T-cell (primary cell): ENCODE results near the gene RCE1. TPM values are rescaled to one million over a fixed set of nuclear protein-coding genes. Genes with fewer than 3 reads are reported as not detected.
A peak's percentile ranks its signal among the peaks of the same experiment; 100 is the strongest.
"Not testable (repeated sequence)": the region's sequence is repeated elsewhere in the genome, so short reads cannot be mapped to it uniquely, and the experiment has no call there.

Experiments
- ATAC-seq, 4 experiments: fragments of 200-7000 bp in 3 of 4; fragments of 150-1000 bp in 1 of 4; cut with Tn5 transposase; replicated peaks in 1 of 4; 1 replicate in 3 of 4; 2 replicates in 1 of 4; pipeline ENCODE4 v1.10.0; 2021; ENCODE audit warnings: moderate library complexity in 3 of 4, mild to moderate bottlenecking in 2 of 4, moderate number of reproducible peaks in 1 of 4
- CTCF ChIA-PET, 2 donors: fragments of 300-600 bp; sonication (Branson Sonifier 250); formaldehyde crosslinking; loops; one replicate each; lab custom pipeline; 2022; ENCODE audit warnings: antibody characterized with exemption in 2 of 2; lab: Charles Lee
- POLR2A ChIA-PET, 2 donors: fragments of 300-600 bp; sonication (Branson Sonifier 250); formaldehyde crosslinking; loops; one replicate each; lab custom pipeline; 2022; ENCODE audit warnings: antibody characterized with exemption in 2 of 2; lab: Charles Lee
- DNase-seq, 35 experiments: peaks; one replicate each; pipeline versions ENCODE4 v3.0.0 to v3.0.0-alpha.2; 2013 to 2023
- H3K27ac ChIP-seq: one replicate; pipeline ENCODE4 v1.5.1; 2013; ENCODE audit warnings: low read length
- H3K27me3 ChIP-seq, 2 experiments: replicated peaks in 1 of 2; 1 replicate in 1 of 2; 2 replicates in 1 of 2; pipeline versions ENCODE4 v1.6.1 to v1.7.0; 2013; ENCODE audit warnings: low read length in 1 of 2, mixed read lengths in 1 of 2; ENCODE audit not compliant: control insufficient read depth in 2 of 2, insufficient read depth in 2 of 2; ENCODE audit errors: extremely low read depth in 1 of 2
- H3K36me3 ChIP-seq, 2 donors: 1 replicate in 1 of 2; 2 replicates in 1 of 2; pipeline versions ENCODE4 v1.6.1 to v1.7.0; 2013; ENCODE audit warnings: low read length in 1 of 2; ENCODE audit not compliant: control insufficient read depth in 2 of 2, insufficient read depth in 1 of 2; ENCODE audit errors: extremely low read depth in 1 of 2
- H3K4me1 ChIP-seq, 2 experiments: 1 replicate in 1 of 2; 2 replicates in 1 of 2; pipeline versions ENCODE4 v1.6.1 to v1.7.0; 2013; ENCODE audit warnings: low read length in 2 of 2, mixed read lengths in 1 of 2; ENCODE audit not compliant: insufficient read depth in 2 of 2, control insufficient read depth in 1 of 2; ENCODE audit errors: extremely low read depth in 1 of 2
- H3K4me3 ChIP-seq, 2 donors: 1 replicate in 1 of 2; 2 replicates in 1 of 2; pipeline versions ENCODE4 v1.5.1 to v1.7.0; 2013; ENCODE audit warnings: mild to moderate bottlenecking in 2 of 2, low read length in 1 of 2, moderate library complexity in 1 of 2; ENCODE audit not compliant: control insufficient read depth in 1 of 2; ENCODE audit errors: extremely low read depth in 1 of 2
- H3K9me3 ChIP-seq: 2 replicates; pipeline ENCODE4 v1.7.0; 2013
- H3K27ac Mint-ChIP-seq, 2 donors: one replicate each; pipeline ENCODE4 v1.8.0; 2020 to 2021; ENCODE audit warnings: mild to moderate bottlenecking in 2 of 2, mixed read lengths in 2 of 2
- H3K27me3 Mint-ChIP-seq, 2 donors: one replicate each; pipeline ENCODE4 v1.8.0; 2021 to 2022; ENCODE audit warnings: mixed read lengths in 2 of 2
- H3K36me3 Mint-ChIP-seq: one replicate; pipeline ENCODE4 v1.8.0; 2021; ENCODE audit warnings: mixed read lengths
- H3K4me1 Mint-ChIP-seq, 3 donors: one replicate each; pipeline ENCODE4 v1.8.0; 2020 to 2022; ENCODE audit warnings: mixed read lengths in 3 of 3, mild to moderate bottlenecking in 1 of 3
- H3K4me3 Mint-ChIP-seq, 3 donors: one replicate each; pipeline ENCODE4 v1.8.0; 2020 to 2022; ENCODE audit warnings: mild to moderate bottlenecking in 3 of 3, mixed read lengths in 3 of 3, moderate library complexity in 3 of 3
- H3K9me3 Mint-ChIP-seq, 3 donors: one replicate each; pipeline ENCODE4 v1.8.0; 2020 to 2022; ENCODE audit warnings: mixed read lengths in 3 of 3
- WGBS: methylation state at CpG from one replicate; pipeline ENCODE4 v1.1.5; 2013; ENCODE audit warnings: missing lambda C conversion rate; ENCODE audit not compliant: insufficient coverage; 5-methylcytosine and 5-hydroxymethylcytosine counted together
- total RNA-seq, 35 experiments: library from RNA in 6 of 35; stranded (reverse) in 6 of 35; fragments of 120-200 nt in 1 of 35; gene quantifications; one replicate each; pipeline versions ENCODE4 v1.2.1 to v1.2.4 and lab custom pipeline; 2013 to 2026

RCE1 gene
- total RNA-seq (10 to 100 TPM; 27.2 to 42.9 (median 34.1) TPM), total RNA-seq (lab: John Stamatoyannopoulos, UW) (18.4 to 44.0 (median 26.3) reads per million in 29 experiments)
- 23.2 TPM for total RNA-seq (2013)

GRCh38 chr11:66842896-66843775 lies at the start of gene RCE1:
Gene RCE1 (plus strand): TSS chr11:66843441. CDS start chr11:66843456, 15 bp downstream.
- Histone ChIP-seq H3K4me3 (peak within 1 kb of the TSS; percentile 97 to 98), H3K9me3 (no peaks in the 10 kb centered on the region), H3K36me3 (peaks cover 7 to 32% of the 10 kb centered on the region in 2 donors), H3K27me3 (no peaks in the 10 kb centered on the region), H3K4me1 (peaks cover 22 to 48% of the 10 kb centered on the region in 2 experiments), H3K27ac (peak within 1 kb of the TSS; percentile 99)
- WGBS = under 1% methylated on average over 98 of the region's 98 CpGs
- POLR2A ChIA-PET = interaction anchor here in 1 of 2 donors (0.6 kb wide), 1 partner anchor 442 kb away, joined by 6 read pairs; no protein-coding TSS in a partner anchor
- Mint-ChIP-seq H3K27me3 (no peaks in the 10 kb centered on the region), H3K36me3 (peaks cover 10% of the 10 kb centered on the region), H3K27ac (peak within 1 kb of the TSS; percentile 84 to 93), H3K4me3 (peak within 1 kb of the TSS; percentile 86 to 98 (median 94)), H3K9me3 (no peaks in the 10 kb centered on the region), H3K4me1 (peaks cover 43 to 56% (median 51%) of the 10 kb centered on the region in 3 donors)
- CTCF ChIA-PET = interaction anchor here in 1 of 2 donors (0.6 to 1.4 kb wide), 3 partner anchors 165 to 260 kb away, joined by 3 to 6 read pairs (median 3); partner anchors contain the start of gene RBM4B
- DNase-seq (peak; percentile 83 to 97 (median 89)), ATAC-seq (peak; percentile 89 to 92 (median 90))

GRCh38 chr11:66799815-66800214 lies 43.4 kb upstream of the RCE1 start:
- not testable (repeated sequence) for H3K27me3 ChIP-seq, H3K4me1 ChIP-seq, H3K27ac ChIP-seq, H3K4me1 Mint-ChIP-seq, H3K27me3 Mint-ChIP-seq, ATAC-seq, H3K36me3 ChIP-seq, H3K9me3 Mint-ChIP-seq, DNase-seq, H3K4me3 ChIP-seq, H3K27ac Mint-ChIP-seq, H3K9me3 ChIP-seq, H3K4me3 Mint-ChIP-seq
- POLR2A ChIA-PET = interaction anchor here in 1 of 2 donors (0.6 kb wide), 1 partner anchor 48 kb away, joined by 5 read pairs; no protein-coding TSS in a partner anchor
- H3K36me3 Mint-ChIP-seq = peaks cover 15% of the 10 kb centered on the region
- CTCF ChIA-PET = interaction anchor here in 1 of 2 donors (0.6 kb wide), 1 partner anchor 275 kb away, joined by 6 read pairs; no protein-coding TSS in a partner anchor

- Mint-ChIP-seq H3K4me1 (peaks cover 0 to 4% (median 0%) of the 10 kb centered on the region in 3 donors), H3K4me3 (no peak overlapping the region), H3K9me3 (no peaks in the 10 kb centered on the region), H3K27ac (no peak overlapping the region), H3K36me3 (peaks cover 20% of the 10 kb centered on the region), H3K27me3 (no peaks in the 10 kb centered on the region)
- Histone ChIP-seq H3K27me3 (no peaks in the 10 kb centered on the region), H3K27ac (no peak overlapping the region), H3K4me3 (no peak overlapping the region), H3K9me3 (no peaks in the 10 kb centered on the region), H3K4me1 (no peaks in the 10 kb centered on the region), H3K36me3 (peaks cover 0 to 4% of the 10 kb centered on the region in 2 donors)
- 100% methylated on average over 1 of the region's 5 CpGs for WGBS
- ATAC-seq (no peak), DNase-seq (no peak)
- POLR2A ChIA-PET = no interaction called here
- CTCF ChIA-PET = no interaction called here
These were observed 42.4 kb upstream of the RCE1 start for GRCh38 chr11:66800720-66801428.

- Histone ChIP-seq H3K4me1 (no peaks in the 10 kb centered on the region), H3K27me3 (no peaks in the 10 kb centered on the region), H3K9me3 (no peaks in the 10 kb centered on the region), H3K4me3 (no peak overlapping the region), H3K36me3 (peaks cover 0 to 3% of the 10 kb centered on the region in 2 donors), H3K27ac (no peak overlapping the region)
- ChIA-PET CTCF (no interaction called here), POLR2A (interaction anchor here in 1 of 2 donors (0.5 kb wide), 1 partner anchor 19 kb away, joined by 4 read pairs; no protein-coding TSS in a partner anchor)
- ATAC-seq (no peak), DNase-seq (no peak)
- H3K27me3 Mint-ChIP-seq = no peaks in the 10 kb centered on the region
- WGBS = no CpG with 5 or more reads among the region's 3 CpGs
- H3K9me3 Mint-ChIP-seq = no peaks in the 10 kb centered on the region
- no peaks in the 10 kb centered on the region for H3K4me1 Mint-ChIP-seq
- no peak overlapping the region for H3K27ac Mint-ChIP-seq
- no peak overlapping the region for H3K4me3 Mint-ChIP-seq
- H3K36me3 Mint-ChIP-seq = peaks cover 26% of the 10 kb centered on the region
These were observed 33.6 kb upstream of the RCE1 start for GRCh38 chr11:66809592-66809991.

GRCh38 chr11:66810576-66811185 lies 32.6 kb upstream of the RCE1 start:
- Histone ChIP-seq H3K4me1 (no peaks in the 10 kb centered on the region), H3K4me3 (no peak overlapping the region), H3K9me3 (no peaks in the 10 kb centered on the region), H3K36me3 (peaks cover 0 to 3% of the 10 kb centered on the region in 2 donors), H3K27me3 (no peaks in the 10 kb centered on the region), H3K27ac (no peak overlapping the region)
- ATAC-seq (no peak), DNase-seq (no peak)
- CTCF ChIA-PET = interaction anchor here in 1 of 2 donors (0.7 kb wide), 1 partner anchor 218 kb away, joined by 3 read pairs; no protein-coding TSS in a partner anchor
- WGBS = no CpG with 5 or more reads among the region's 1 CpG
- H3K27ac Mint-ChIP-seq = no peak overlapping the region
- no peaks in the 10 kb centered on the region for H3K9me3 Mint-ChIP-seq
- peaks cover 22% of the 10 kb centered on the region for H3K36me3 Mint-ChIP-seq
- POLR2A ChIA-PET = interaction anchor here in 1 of 2 donors (0.6 kb wide), 1 partner anchor 581 kb away, joined by 4 read pairs; no protein-coding TSS in a partner anchor
- no peak overlapping the region for H3K4me3 Mint-ChIP-seq
- H3K4me1 Mint-ChIP-seq = no peaks in the 10 kb centered on the region
- no peaks in the 10 kb centered on the region for H3K27me3 Mint-ChIP-seq

GRCh38 chr11:66814678-66815077 lies 28.6 kb upstream of the RCE1 start:
- ChIA-PET POLR2A (no interaction called here), CTCF (no interaction called here)
- Mint-ChIP-seq H3K27ac (no peak overlapping the region), H3K36me3 (peaks cover 15% of the 10 kb centered on the region), H3K9me3 (no peaks in the 10 kb centered on the region), H3K4me3 (no peak overlapping the region), H3K4me1 (no peaks in the 10 kb centered on the region), H3K27me3 (no peaks in the 10 kb centered on the region)
- H3K27me3 ChIP-seq = no peaks in the 10 kb centered on the region
- WGBS = 89% methylated on average over 4 of the region's 5 CpGs
- no peaks in the 10 kb centered on the region for H3K36me3 ChIP-seq
- no peak for DNase-seq
- no peak overlapping the region for H3K4me3 ChIP-seq
- H3K4me1 ChIP-seq = no peaks in the 10 kb centered on the region
- no peak overlapping the region for H3K27ac ChIP-seq
- H3K9me3 ChIP-seq = no peaks in the 10 kb centered on the region
- ATAC-seq = no peak
